GM12864 (cell line): ENCODE data around the gene AFG3L2.
A peak's percentile ranks its signal among the peaks of the same experiment; 100 is the strongest.

Source experiments
- DNase-seq: peaks from one replicate; pipeline ENCODE4 v3.0.0-alpha.2; 2011; ENCODE audit warnings: low read depth
- H3K4me3 ChIP-seq: 2 replicates; pipeline ENCODE4 v1.5.1; 2011; ENCODE audit warnings: mild to moderate bottlenecking, low read depth, low read length, control low read depth
- TF ChIP-seq, protein P1 (sequence below): IDR thresholded peaks from 2 replicates; pipeline ENCODE4 v1.5.1; 2011; ENCODE audit warnings: low read depth, mild to moderate bottlenecking, moderate library complexity, low read length, control low read depth, inconsistent platforms; ENCODE audit errors: missing control alignments

AFG3L2 gene

DNA sequence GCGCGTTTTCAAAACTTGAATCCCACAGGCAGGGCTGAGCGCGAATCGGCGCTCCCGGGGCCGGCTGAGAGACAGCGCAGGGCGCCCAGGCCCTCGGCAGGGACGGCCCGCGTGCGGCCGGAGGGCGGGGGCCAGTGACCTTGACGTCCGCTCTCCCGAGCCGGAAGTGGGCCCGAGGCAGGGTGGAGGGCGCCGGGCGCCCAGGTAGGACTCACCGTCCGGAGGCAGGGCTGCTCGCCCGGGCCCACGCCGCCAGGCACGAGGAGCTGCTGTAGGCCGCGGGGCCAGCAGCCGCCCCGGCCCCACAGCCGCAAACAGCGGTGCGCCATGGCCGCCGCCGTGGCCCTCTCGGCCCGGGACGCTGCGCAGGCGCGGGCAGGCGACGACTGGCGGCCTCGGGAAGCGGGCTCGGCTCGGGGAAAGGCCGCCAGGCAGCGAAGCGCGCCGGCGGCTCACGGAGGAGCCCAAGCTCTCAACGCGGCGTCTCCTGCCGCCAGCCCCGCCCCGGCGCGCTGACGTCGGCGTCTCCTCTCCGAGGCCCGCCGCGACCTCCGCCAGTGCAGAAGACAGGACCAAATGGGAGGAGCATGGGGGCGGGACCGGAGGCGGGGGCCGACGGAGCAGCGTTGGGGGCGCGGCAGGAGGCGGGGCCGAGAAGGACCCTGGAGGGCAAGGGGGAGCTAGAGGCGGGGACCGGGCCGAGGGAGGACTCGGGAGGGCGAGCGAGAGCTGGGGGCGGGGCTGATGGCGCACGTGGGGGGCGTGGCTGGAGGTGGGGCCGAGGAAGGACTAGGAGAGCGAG lies at the start of gene AFG3L2:
Gene AFG3L2 (minus strand): TSS at position 474 of the 802 bp plus-strand sequence. CDS start 145 bp downstream, at position 329.
- DNase-seq, result peak; percentile 90

DNA sequence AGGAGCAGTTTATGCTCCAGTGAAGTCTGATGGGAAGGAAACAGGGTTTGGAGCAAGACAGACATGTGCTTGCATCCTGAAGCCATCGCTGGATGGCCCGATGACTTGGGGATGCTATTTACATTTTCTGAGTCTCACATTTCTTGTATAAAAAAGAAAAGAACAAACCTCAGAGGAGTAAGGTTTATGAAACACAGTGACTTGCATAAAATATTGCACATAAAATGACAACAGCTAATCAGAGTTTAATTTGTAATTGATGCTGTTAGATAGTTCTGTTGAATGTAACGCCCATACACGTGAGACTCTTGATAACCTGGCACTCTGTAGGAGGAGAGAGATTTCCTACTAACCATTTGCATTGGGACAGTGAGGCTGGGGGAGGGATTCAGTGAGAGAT lies 47.2 kb upstream of the AFG3L2 start:
- no peak overlapping the region for H3K4me3 ChIP-seq
- DNase-seq, result no peak
- TF ChIP-seq, protein P1, sequence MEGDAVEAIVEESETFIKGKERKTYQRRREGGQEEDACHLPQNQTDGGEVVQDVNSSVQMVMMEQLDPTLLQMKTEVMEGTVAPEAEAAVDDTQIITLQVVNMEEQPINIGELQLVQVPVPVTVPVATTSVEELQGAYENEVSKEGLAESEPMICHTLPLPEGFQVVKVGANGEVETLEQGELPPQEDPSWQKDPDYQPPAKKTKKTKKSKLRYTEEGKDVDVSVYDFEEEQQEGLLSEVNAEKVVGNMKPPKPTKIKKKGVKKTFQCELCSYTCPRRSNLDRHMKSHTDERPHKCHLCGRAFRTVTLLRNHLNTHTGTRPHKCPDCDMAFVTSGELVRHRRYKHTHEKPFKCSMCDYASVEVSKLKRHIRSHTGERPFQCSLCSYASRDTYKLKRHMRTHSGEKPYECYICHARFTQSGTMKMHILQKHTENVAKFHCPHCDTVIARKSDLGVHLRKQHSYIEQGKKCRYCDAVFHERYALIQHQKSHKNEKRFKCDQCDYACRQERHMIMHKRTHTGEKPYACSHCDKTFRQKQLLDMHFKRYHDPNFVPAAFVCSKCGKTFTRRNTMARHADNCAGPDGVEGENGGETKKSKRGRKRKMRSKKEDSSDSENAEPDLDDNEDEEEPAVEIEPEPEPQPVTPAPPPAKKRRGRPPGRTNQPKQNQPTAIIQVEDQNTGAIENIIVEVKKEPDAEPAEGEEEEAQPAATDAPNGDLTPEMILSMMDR, result no peak

More for the DNA sequence above, at the start of gene AFG3L2:
- peak within 1 kb of the TSS; percentile 76 for H3K4me3 ChIP-seq
- TF ChIP-seq, protein P1, result no peak

DNA sequence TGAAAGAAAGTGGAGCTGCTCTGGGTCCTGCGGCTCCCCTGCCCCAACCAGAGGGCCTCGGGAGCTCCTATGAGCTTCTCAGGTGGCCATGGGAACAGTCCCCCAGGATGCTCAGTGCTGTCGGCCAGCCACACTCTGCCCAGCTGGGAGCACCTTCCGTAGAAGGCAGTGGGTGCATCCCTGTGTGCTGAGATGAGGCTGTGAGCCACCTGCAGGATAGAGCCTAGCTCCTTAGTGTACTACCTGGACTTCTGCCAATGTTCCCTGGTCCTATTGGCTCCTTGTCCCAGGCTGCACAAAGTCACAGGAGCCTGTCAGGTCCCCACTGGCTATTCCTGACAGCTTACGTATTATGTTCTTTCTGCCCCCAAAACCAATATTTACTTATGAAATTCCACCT lies 46.8 kb upstream of the AFG3L2 start:
- TF ChIP-seq, protein P1, result no peak
- no peak overlapping the region for H3K4me3 ChIP-seq
- no peak for DNase-seq

DNA sequence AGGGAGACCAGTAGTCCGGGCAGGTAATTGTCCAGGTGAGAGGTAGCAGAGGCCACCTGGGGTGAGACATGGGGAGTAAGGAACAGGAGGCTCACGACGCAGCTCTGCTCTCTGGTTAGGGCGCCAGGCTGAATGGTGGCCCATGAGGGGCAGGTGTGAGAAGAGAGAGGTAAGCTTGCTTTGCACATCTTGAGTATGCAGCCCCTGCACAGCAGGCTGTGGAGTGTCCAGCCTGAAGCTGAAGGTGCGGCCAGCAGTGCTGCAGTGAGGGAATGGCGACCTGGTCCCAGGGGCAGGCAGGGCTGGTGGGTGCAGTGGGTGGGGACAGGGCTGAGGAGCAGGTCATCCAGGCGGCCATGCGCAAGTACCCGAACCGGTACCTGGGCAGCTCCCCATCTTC lies 46.4 kb upstream of the AFG3L2 start:
- DNase-seq, result no peak
- H3K4me3 ChIP-seq, result no peak overlapping the region
- TF ChIP-seq, protein P1, result no peak

DNA sequence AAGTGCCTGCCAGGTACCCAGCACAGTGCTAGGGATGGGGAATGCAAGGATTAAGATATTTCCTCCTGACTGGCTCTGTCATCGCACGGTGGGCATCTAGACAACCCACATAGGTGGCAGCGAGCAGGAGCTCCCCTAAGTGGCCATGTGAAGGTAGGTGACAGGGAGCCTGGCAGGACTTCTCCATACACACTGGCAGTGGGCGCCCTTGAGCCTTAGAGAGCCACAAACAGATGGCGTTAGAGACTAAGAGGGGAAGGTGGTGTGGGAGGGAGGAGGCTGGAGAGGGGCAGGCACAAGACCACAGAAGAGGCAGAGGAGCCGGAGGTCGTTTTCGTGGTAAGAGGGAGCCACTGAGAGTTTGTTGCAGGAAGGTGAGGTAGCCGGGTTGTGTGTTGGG lies 45.9 kb upstream of the AFG3L2 start:
- no peak overlapping the region for H3K4me3 ChIP-seq
- TF ChIP-seq, protein P1, result no peak
- DNase-seq, result no peak

DNA sequence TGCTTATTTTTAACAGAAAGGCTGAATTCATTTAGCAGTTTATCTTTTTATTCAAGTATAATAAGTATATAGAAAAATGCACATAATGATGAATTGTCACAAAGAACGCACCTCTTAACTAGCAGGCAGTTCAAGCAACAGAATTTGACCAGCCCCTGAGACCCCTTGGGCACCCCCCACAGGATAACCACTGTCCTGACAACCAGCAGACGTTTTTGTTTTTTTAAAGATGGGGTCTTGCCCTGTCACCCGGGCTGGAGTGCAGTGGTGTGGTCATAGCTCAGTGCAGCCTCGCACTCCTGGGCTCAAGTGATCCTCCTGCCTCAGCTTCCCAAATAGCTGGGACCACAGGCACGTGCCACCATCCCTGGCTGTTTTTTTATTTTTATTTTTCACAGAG lies 44.7 kb upstream of the AFG3L2 start:
- H3K4me3 ChIP-seq, result no peak overlapping the region
- TF ChIP-seq, protein P1, result no peak
- DNase-seq, result no peak

DNA sequence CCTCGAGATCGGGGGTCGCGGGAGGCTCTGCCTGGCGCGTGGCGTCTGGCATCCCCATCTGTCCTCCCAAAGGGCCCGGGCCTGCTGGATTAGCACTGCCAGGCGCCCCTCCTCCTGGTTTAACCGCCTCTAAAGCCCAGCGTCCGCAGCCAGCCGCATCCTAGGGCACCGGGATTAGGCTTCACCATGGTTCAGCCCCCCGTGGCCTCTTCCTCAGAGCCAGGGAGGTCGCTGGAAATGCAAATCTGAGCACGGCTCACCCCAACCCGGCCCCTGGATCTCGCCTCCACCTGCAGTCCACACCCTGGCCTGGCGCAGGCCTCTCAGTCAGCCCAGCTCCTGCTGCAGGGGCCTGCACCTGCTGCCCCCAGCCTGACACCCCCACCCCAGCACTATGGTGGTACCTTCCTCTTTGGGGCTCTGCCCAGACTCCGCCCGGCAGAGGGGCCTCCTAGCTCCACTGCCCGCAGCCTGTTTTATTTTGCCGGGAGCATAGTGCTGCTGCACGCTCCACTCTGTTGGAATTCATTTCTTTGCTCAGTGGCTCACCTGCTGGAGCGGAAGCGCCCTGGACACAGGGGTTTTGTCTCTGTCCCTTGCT lies 43.9 kb upstream of the AFG3L2 start:
- H3K4me3 ChIP-seq, result peak overlapping the region; percentile 27
- no peak for DNase-seq
- TF ChIP-seq, protein P1, result no peak
